Measurements from ENCODE around the gene SETD6.
"Not testable (repeated sequence)": the region's sequence is repeated elsewhere in the genome, so short reads cannot be mapped to it uniquely, and the experiment has no call there.

The SETD6 gene

DNA sequence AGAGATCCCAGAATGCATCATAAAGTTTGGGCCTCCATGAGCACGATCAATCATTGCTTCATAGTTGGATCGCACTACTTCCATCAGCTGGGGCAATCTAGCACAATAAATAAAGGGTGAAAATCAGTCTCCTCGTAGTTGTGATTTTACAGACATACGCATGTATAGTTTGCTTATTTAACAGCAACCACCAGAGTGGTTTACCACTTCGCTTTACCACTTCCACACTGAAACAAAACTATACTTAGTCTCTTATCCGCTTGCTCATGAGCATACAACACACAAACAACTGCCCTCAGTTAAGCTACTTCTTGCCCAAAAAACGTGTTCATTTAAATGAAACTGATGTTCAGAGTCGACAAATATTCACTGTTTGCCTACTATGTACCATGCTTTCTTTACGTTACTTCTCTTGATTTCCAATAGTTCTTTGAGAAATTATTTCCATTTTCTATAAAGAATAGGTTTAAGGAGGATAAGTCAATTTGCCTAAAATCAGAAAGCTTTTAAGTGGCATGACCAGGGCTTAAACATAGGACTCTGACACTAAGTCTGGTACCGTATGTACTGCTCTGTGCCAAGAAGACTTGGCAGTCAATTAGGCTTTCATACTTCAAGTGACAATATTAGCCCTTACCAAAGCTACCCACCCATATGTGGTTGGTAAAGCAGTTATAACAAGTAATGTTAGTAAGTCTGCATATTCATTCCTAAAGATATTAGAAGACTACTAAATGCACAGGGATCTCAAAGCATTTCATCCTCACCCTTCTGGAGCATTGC, 22.0 kb downstream of the SETD6 start:
- DNase-seq, result no peak

DNA sequence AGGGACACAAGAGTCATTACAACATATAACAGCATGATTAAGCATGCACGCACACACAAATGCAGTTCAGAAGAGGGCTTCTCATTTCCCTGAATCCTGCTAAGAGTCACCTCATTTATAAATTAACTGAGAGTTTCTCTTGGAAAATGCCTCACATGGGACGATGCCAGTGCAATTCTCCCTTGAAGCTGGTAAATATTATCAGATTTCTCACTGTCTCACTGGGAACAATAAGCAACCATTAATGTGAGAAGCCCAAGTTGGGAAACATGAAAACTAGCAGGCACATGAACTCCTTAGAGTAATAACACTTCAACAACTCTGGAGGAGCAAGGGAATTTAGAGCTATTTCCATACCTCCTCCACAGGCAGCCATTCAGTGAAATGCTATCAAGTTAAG, 26.4 kb downstream of the SETD6 start:
- DNase-seq, result no peak

DNA sequence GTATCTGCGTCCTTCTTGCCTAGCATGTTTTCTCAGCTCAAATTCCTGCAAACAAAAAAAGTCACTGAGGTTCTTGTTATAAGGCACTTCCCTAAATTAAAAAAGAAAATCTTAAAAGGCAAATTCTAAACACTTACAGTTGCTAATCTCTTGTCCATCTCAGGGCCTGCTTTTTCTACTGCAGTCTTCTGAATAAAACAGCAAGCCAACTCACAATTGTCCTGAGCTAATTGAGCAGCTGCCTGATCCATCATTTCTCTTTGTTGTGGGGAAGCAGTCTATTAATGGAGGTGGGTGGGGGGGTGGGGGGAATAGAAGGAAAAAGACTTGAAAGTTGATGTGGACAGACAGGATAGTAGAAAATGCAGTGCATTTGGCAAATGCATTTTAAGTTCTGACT, 27.0 kb downstream of the SETD6 start:
- no peak for DNase-seq

DNA sequence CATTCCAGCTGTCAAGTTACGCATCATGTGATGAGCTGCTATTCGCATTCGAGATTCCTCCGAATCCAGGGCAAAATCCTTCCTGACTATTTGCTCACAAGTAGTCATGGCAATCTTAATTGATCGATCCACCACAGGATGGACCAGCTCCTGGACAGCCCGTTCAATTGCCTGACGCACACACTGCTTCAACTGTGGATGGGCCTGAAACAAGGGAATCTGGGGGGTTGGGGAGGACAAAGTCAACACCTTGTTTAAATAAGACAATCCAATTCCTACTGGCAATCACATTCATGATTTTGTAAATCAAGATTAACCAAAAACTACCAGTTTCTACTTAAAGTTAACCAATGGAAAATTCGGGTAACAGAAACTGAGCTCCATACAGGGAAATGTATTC, 28.4 kb downstream of the SETD6 start:
- no peak for DNase-seq

DNA sequence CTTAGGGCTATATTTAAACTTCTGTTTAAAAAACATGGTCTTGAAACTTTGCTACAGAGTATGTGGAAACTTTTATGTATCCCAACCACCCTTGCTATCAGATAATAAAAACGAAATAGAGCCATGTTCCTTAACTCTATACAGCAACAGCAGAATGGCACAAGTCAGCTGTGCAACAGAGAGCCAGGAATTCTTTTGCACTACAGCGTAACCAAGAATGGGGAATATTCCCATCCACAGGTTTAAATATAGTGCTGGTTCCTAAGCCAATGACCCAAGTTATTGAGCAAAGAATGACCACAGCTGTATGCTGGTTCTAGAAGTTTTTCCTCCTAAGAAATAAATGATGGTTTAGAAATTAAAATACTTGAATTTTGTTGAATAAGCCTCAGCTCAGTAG, 33.1 kb downstream of the SETD6 start:
- DNase-seq, result no peak

DNA sequence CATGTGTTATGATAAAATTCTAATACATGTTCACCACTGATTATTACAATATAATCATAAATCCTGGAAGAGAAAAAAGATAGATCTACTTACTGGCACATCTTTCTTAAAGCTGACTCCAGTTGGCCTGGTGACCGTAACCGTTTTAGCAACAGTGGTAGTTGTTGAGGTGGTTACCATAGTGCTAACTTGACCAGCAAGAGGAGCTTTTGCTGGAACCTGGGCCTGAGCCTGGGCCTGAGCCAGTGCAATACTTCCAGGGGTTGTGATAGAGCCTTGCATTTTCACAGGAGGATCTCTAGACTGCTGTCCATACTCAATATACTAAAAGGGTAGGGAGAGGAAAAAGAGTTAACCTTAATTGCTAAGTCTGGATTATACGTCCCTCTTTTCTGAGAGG, 36.2 kb downstream of the SETD6 start:
- DNase-seq, result no peak

DNA sequence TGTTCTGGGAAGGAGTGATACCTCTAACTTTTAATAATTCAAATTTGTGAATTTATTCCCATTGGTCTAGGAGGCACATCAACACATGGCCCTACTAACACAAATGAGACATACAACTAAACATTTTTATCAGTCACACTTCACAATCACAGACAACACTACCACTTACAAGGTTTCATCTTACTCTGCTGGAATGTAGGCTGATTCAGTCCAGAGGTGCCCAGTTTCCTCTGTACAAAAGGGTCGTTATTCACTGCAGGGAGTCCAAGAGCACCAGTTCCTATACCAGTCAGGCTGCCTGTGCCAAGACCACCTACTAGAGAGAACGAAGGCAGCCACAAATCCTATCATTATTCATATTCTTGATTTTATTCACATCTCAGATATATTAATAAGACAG, 41.4 kb downstream of the SETD6 start:
- DNase-seq, result no peak

DNA sequence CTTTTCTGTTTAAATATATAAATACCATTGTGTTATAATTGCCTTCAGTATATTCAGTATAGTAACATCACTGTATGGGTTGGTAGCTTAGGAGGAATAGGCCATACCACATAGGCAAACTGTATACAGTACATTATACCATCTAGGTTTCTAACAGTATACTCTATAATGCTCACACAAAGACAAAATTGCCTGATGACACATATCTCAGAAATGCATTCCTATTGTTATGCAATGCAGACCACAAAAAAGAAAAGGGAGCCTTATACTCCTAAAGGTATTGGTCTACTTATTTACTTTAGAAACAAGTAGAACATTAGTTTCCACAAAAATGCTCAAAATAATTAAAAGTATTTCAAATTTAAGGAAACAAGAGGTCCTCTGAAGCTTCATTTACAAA, 47.9 kb downstream of the SETD6 start:
- no peak for DNase-seq

DNA sequence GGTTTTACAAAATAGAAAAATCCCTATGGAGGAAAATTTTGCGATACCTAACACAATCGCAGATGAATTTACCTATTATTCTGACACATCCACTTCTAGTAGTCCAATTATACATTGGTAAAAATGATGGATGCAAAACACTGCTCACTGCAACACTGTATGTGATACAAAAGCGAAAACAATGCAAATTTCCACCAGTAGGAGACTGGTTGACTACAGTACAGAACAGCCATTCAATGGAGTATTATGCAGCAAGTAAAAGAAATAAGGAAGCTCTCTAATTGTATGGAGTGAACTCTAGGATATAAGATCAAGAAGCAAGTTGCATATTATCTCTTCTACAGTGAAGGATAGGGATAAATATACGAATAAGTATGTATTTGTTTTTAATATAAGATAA, 48.5 kb downstream of the SETD6 start:
- DNase-seq, result no peak

DNA sequence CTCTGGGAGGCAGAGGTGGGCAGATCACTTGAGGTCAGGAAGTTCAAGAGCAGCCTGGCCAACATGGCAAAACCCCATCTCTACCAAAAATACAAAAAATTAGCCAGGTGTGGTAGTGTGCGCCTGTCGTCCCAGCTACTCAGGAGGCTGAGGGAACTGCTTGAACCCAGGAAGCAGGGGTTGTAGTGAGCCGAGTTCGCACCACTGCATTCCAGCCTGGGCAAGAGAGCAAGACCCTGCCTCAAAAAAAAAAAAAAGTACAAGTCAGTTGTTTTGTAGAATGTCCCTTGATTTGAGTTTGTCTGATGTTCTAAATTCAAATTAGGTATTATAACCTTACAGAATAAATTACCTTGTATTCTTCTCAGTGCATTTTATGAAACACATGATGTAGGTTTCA, 50.4 kb downstream of the SETD6 start:
- not testable (repeated sequence) for DNase-seq
